B cell (primary cell): ENCODE results near the gene ESPNL.

Experiments used
- CTCF ChIP-seq: fragments of 200-600 bp; IDR thresholded peaks from one replicate; pipeline ENCODE4 v1.8.0; 2022; ENCODE audit warnings: antibody characterized with exemption, mild to moderate bottlenecking
- EZH2 ChIP-seq: IDR thresholded peaks from 2 replicates; pipeline ENCODE4 v1.6.1; 2012; ENCODE audit warnings: borderline replicate concordance, low read depth, mild to moderate bottlenecking, moderate library complexity, low read length; ENCODE audit not compliant: insufficient read depth, poor library complexity, severe bottlenecking

- TF ChIP-seq CTCF = no peak
- TF ChIP-seq EZH2 = no peak
Observed at GRCh38 chr2:238067939-238068338, 32.2 kb upstream of the ESPNL start.
